OCI-LY7 (cell line): ENCODE results near the gene RAB6B.

Experiments used
- EZH2phosphoT487 ChIP-seq: fragments of 200-600 bp; sonication (generic); IDR thresholded peaks from 2 replicates; pipeline ENCODE4 v1.6.1; 2018; ENCODE audit warnings: low read depth, borderline replicate concordance, mild to moderate bottlenecking, mixed run types, antibody characterized with exemption, low read length, moderate library complexity, mixed read lengths
- TF ChIP-seq, protein P1 (sequence below): fragments of 200-600 bp; sonication (generic); conservative IDR thresholded peaks from 2 replicates; pipeline ENCODE4 v1.5.1; 2014; ENCODE audit warnings: mild to moderate bottlenecking, antibody characterized with exemption, low read length, moderate library complexity, mixed read lengths

DNA sequence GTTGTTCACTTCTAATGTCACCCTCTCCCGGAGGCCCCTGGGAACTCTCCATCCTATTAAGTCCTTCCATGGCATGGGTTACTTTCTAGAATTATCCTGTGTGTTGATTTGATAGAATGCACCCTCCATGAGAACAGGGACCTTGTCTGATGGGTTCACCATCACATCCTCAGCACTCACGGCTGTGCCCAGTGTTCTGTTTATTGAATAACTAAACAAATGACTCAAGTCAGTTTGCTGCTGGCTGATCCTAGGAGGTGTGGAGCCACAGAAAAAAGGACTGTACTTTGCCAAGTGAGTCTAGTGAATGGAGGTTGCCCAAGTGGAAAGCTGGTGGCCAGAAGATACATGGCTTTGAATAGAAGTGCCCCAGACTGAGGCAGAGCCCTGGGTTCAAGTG, 48.5 kb upstream of the RAB6B start:
- TF ChIP-seq, protein P1, sequence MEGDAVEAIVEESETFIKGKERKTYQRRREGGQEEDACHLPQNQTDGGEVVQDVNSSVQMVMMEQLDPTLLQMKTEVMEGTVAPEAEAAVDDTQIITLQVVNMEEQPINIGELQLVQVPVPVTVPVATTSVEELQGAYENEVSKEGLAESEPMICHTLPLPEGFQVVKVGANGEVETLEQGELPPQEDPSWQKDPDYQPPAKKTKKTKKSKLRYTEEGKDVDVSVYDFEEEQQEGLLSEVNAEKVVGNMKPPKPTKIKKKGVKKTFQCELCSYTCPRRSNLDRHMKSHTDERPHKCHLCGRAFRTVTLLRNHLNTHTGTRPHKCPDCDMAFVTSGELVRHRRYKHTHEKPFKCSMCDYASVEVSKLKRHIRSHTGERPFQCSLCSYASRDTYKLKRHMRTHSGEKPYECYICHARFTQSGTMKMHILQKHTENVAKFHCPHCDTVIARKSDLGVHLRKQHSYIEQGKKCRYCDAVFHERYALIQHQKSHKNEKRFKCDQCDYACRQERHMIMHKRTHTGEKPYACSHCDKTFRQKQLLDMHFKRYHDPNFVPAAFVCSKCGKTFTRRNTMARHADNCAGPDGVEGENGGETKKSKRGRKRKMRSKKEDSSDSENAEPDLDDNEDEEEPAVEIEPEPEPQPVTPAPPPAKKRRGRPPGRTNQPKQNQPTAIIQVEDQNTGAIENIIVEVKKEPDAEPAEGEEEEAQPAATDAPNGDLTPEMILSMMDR: no peak
- TF ChIP-seq EZH2phosphoT487: no peak
